ENCODE measurements around the gene SYT17. TPM values are rescaled to one million over a fixed set of nuclear protein-coding genes. Genes with fewer than 3 reads are reported as not detected.

The SYT17 gene
- total and polyA plus RNA-seq, 2 experiments from 2014 or later: not detected

DNA sequence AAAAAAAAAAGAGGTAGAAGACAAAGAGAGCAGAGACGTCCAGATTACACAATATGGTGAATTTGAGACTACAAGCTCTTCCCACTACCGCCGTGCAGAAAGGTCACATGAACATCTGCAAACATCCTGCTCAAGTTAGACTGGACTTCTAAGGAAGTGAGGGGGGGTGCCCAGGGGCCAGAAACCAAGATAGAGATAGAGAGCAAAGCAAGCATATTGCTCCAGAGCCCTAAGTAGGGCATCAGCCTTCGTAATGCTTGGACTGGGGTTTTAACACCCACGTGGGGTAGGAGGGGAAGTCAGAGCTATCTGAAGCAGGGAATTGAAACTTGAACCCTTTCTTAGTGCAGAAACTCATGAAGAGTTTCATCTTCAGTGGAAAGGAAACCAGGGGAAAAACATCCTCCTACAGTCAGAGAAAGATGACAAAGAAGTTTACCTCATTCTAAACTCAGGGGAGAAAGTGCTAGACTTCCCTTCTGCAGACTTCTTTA, 126.2 kb downstream of the SYT17 start:
- no peak overlapping the region for H3K4me3 ChIP-seq
- H3K9me2 ChIP-seq (ENCODE audit: insufficient read depth): no peaks in the 10 kb centered on the region
- in situ Hi-C loops (cut with MboI): no loop called here
- no peaks in the 10 kb centered on the region for H3K4me1 ChIP-seq (ENCODE audit: insufficient read depth)
- H3F3A ChIP-seq (ENCODE audit: insufficient read depth): no peaks in the 10 kb centered on the region
- H3K4me2 ChIP-seq (ENCODE audit: unreplicated experiment): no peak overlapping the region
- no peak for DNase-seq
- WGBS, 2 experiments (ENCODE audit: low coverage in 1 of 2, low lambda C conversion rate in 2 of 2, missing lambda C conversion rate in 2 of 2): 21 to 27% methylated on average over 5 of the region's 5 CpGs
- no peaks in the 10 kb centered on the region for H4K20me1 ChIP-seq (ENCODE audit: insufficient read depth)
- H3K9ac ChIP-seq: no peak overlapping the region
- H3K79me2 ChIP-seq (ENCODE audit: insufficient read depth): no peaks in the 10 kb centered on the region
- H3K36me3 ChIP-seq (ENCODE audit: low read depth): no peaks in the 10 kb centered on the region
- TF ChIP-seq EZH2 (IDR thresholded peaks at IDR 0.05; ENCODE audit: insufficient read depth, poor library complexity, severe bottlenecking) (no peak), EZH2phosphoT487 (IDR thresholded peaks at IDR 0.05; ENCODE audit: insufficient read depth, low read depth) (no peak)
- no peak overlapping the region for H3K27ac ChIP-seq
- no peak overlapping the region for H2AFZ ChIP-seq
- no peaks in the 10 kb centered on the region for H3K27me3 ChIP-seq (replicated peaks; ENCODE audit: insufficient read depth)
- no peaks in the 10 kb centered on the region for H3K9me3 ChIP-seq (ENCODE audit: low read depth)

DNA sequence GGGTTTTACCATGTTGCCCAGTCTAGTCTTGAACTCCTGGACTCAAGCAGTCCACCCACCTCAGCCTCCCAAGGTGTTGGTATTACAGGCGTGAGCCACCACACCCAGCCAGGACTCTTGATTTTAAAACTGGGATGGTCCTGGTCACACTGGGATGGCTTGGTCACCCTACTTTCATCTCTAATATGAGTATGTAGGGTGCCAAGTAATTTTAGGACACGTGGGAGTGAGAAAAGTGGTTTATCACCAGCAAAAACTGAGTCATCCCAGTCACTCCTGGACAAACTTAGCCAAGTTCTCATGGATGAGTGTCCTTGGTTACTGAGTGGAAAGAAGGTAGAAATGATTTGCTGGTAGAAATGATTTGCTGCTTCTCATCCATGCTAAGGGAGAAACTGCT, 127.4 kb downstream of the SYT17 start:
- no peaks in the 10 kb centered on the region for H3K36me3 ChIP-seq (ENCODE audit: low read depth)
- no peaks in the 10 kb centered on the region for H3K9me2 ChIP-seq (ENCODE audit: insufficient read depth)
- in situ Hi-C loops (cut with MboI): no loop called here
- no peak overlapping the region for H3K4me3 ChIP-seq
- DNase-seq: no peak
- no peaks in the 10 kb centered on the region for H3K27me3 ChIP-seq (replicated peaks; ENCODE audit: insufficient read depth)
- TF ChIP-seq EZH2phosphoT487 (IDR thresholded peaks at IDR 0.05; ENCODE audit: insufficient read depth, low read depth) (no peak), EZH2 (IDR thresholded peaks at IDR 0.05; ENCODE audit: insufficient read depth, poor library complexity, severe bottlenecking) (no peak)
- no peaks in the 10 kb centered on the region for H4K20me1 ChIP-seq (ENCODE audit: insufficient read depth)
- H3K9me3 ChIP-seq (ENCODE audit: low read depth): no peaks in the 10 kb centered on the region
- no peak overlapping the region for H3K4me2 ChIP-seq (ENCODE audit: unreplicated experiment)
- WGBS, 2 experiments (ENCODE audit: low coverage in 1 of 2, low lambda C conversion rate in 2 of 2, missing lambda C conversion rate in 2 of 2): 21 to 43% methylated on average over 2 of the region's 2 CpGs
- no peaks in the 10 kb centered on the region for H3F3A ChIP-seq (ENCODE audit: insufficient read depth)
- no peak overlapping the region for H3K9ac ChIP-seq
- H3K79me2 ChIP-seq (ENCODE audit: insufficient read depth): no peaks in the 10 kb centered on the region
- H2AFZ ChIP-seq: no peak overlapping the region
- no peaks in the 10 kb centered on the region for H3K4me1 ChIP-seq (ENCODE audit: insufficient read depth)
- H3K27ac ChIP-seq: no peak overlapping the region

GRCh38 chr16:19297454-19297853, 129.4 kb downstream of the SYT17 start:
- WGBS, 2 experiments (ENCODE audit: low coverage in 1 of 2, low lambda C conversion rate in 2 of 2, missing lambda C conversion rate in 2 of 2): 41 to 44% methylated on average over 1 of the region's 1 CpG
- Histone ChIP-seq H3K79me2 (ENCODE audit: insufficient read depth) (no peaks in the 10 kb centered on the region), H3K9me2 (ENCODE audit: insufficient read depth) (no peaks in the 10 kb centered on the region), H3K27ac (no peak overlapping the region), H3K4me2 (ENCODE audit: unreplicated experiment) (no peak overlapping the region), H2AFZ (no peak overlapping the region), H3K9ac (no peak overlapping the region), H3K9me3 (ENCODE audit: low read depth) (no peaks in the 10 kb centered on the region), H3K36me3 (ENCODE audit: low read depth) (no peaks in the 10 kb centered on the region), H4K20me1 (ENCODE audit: insufficient read depth) (no peaks in the 10 kb centered on the region), H3K4me3 (no peak overlapping the region), H3K27me3 (replicated peaks; ENCODE audit: insufficient read depth) (no peaks in the 10 kb centered on the region), H3F3A (ENCODE audit: insufficient read depth) (no peaks in the 10 kb centered on the region), H3K4me1 (ENCODE audit: insufficient read depth) (no peaks in the 10 kb centered on the region)
- no peak for DNase-seq
- in situ Hi-C loops (cut with MboI): no loop called here
- TF ChIP-seq EZH2 (IDR thresholded peaks at IDR 0.05; ENCODE audit: insufficient read depth, poor library complexity, severe bottlenecking) (no peak), EZH2phosphoT487 (IDR thresholded peaks at IDR 0.05; ENCODE audit: insufficient read depth, low read depth) (no peak)

- H3K36me3 ChIP-seq (ENCODE audit: low read depth): no peaks in the 10 kb centered on the region
- no peak overlapping the region for H3K4me3 ChIP-seq
- DNase-seq: no peak
- H3K9me2 ChIP-seq (ENCODE audit: insufficient read depth): no peaks in the 10 kb centered on the region
- no peaks in the 10 kb centered on the region for H3K4me1 ChIP-seq (ENCODE audit: insufficient read depth)
- 20 to 27% methylated on average over 2 of the region's 2 CpGs for WGBS, 2 experiments (ENCODE audit: low coverage in 1 of 2, low lambda C conversion rate in 2 of 2, missing lambda C conversion rate in 2 of 2)
- H2AFZ ChIP-seq: no peak overlapping the region
- H4K20me1 ChIP-seq (ENCODE audit: insufficient read depth): no peaks in the 10 kb centered on the region
- H3K9ac ChIP-seq: no peak overlapping the region
- H3F3A ChIP-seq (ENCODE audit: insufficient read depth): no peaks in the 10 kb centered on the region
- H3K79me2 ChIP-seq (ENCODE audit: insufficient read depth): no peaks in the 10 kb centered on the region
- no peak for TF ChIP-seq EZH2phosphoT487 (IDR thresholded peaks at IDR 0.05; ENCODE audit: insufficient read depth, low read depth)
- no peak for TF ChIP-seq EZH2 (IDR thresholded peaks at IDR 0.05; ENCODE audit: insufficient read depth, poor library complexity, severe bottlenecking)
- no peaks in the 10 kb centered on the region for H3K27me3 ChIP-seq (replicated peaks; ENCODE audit: insufficient read depth)
- no peaks in the 10 kb centered on the region for H3K9me3 ChIP-seq (ENCODE audit: low read depth)
- in situ Hi-C loops (cut with MboI): no loop called here
- no peak overlapping the region for H3K4me2 ChIP-seq (ENCODE audit: unreplicated experiment)
- H3K27ac ChIP-seq: no peak overlapping the region
These were observed 131.5 kb downstream of the SYT17 start for GRCh38 chr16:19299565-19299964.

- Histone ChIP-seq H3K4me1 (ENCODE audit: insufficient read depth) (no peaks in the 10 kb centered on the region), H4K20me1 (ENCODE audit: insufficient read depth) (no peaks in the 10 kb centered on the region), H3K4me3 (no peak overlapping the region), H3K36me3 (ENCODE audit: low read depth) (no peaks in the 10 kb centered on the region), H3K9me3 (ENCODE audit: low read depth) (no peaks in the 10 kb centered on the region), H3K4me2 (ENCODE audit: unreplicated experiment) (no peak overlapping the region), H3F3A (ENCODE audit: insufficient read depth) (no peaks in the 10 kb centered on the region), H3K9me2 (ENCODE audit: insufficient read depth) (no peaks in the 10 kb centered on the region), H2AFZ (no peak overlapping the region), H3K27me3 (replicated peaks; ENCODE audit: insufficient read depth) (no peaks in the 10 kb centered on the region), H3K27ac (no peak overlapping the region), H3K9ac (no peak overlapping the region), H3K79me2 (ENCODE audit: insufficient read depth) (no peaks in the 10 kb centered on the region)
- in situ Hi-C loops (cut with MboI): no loop called here
- WGBS, 2 experiments (ENCODE audit: low coverage in 1 of 2, low lambda C conversion rate in 2 of 2, missing lambda C conversion rate in 2 of 2): 0% methylated on average over 1 of the region's 1 CpG
- DNase-seq: no peak
- TF ChIP-seq EZH2 (IDR thresholded peaks at IDR 0.05; ENCODE audit: insufficient read depth, poor library complexity, severe bottlenecking) (no peak), EZH2phosphoT487 (IDR thresholded peaks at IDR 0.05; ENCODE audit: insufficient read depth, low read depth) (no peak)
These were observed 133.9 kb downstream of the SYT17 start for GRCh38 chr16:19301931-19302330.
